CD4-positive, alpha-beta T cell treated with Interleukin-10 for 1 hour (primary cell): Measurements from ENCODE around the gene NFIX.

Experiments used
- DNase-seq: peaks from one replicate; pipeline ENCODE4 v3.0.0-alpha.2; 2020

NFIX gene

DNA sequence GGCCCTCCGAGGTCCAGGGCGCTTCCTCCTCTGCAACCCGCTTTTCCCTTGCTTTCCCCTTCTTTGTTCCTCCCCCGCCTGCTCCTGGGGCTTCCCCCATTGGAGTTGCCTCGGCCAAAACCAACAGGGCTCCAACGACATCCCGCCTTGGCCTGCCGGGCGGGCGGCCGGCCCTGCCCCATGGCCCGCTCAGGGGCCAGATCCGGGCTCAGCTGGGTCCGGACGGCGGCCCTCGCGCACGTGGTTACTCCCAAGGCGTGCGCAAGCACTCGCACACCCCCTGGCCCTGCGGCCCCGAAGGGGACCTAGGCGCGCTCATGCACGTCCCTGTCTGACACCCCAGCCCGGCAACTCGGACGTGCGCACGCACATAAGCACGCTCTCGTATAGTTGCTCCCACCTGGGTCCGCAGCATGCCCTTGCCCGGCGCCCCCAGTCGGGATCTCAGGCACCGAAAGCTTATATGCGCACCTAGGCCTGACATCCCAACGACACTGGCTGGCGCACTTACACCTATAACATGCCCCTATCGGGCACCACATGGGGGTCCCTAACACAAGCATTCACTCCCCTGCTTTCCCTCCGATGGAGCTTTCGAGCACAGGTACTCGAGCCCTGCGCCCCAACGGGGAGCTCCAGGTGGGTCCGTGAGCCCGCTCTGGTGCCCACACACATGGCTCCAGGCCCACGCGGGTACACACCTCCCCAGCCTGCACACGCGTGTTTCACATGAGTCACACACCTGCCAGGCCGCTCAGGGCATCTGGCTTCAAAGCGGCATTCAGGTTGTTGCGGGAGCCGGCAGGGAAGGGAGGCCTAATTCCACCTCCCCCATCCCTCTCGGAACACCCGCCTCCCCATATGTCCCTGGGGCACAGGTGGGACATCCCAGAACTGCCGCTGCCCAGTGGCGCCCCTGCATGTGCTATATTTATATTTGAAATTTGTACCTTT, 15.0 kb downstream of the NFIX start:
- DNase-seq = no peak

DNA sequence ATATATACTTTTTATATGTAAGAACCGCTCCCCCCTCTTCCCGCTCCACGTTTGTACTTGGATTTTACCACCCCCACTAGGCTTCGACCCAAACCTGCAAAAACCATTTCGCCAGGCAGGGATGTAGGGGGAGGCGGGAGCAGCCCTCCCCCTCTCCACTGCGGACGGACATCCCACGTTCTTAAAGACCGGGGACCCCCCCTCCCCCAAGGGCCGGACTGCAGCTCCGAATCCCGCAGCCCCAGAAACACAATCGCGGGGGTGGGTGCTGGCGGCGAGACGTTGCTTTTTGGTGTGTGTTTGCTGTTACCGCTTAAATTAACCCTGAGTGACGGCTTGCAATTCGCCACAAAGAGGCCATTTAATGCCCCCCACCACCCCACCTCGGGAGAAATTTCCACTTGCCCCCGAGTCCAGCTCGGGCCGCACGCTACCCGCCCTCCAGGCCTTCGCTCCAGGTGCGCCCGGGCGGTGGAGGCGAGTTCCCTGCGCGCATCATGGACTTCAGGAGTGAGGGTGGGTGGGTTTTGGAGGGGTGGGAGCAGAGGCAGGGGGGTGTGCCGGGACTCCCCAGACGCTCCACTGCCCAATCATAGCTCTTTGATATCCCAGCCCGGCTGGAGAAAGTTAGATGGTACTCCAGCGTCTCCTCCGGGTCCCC, 15.8 kb downstream of the NFIX start:
- no peak for DNase-seq

DNA sequence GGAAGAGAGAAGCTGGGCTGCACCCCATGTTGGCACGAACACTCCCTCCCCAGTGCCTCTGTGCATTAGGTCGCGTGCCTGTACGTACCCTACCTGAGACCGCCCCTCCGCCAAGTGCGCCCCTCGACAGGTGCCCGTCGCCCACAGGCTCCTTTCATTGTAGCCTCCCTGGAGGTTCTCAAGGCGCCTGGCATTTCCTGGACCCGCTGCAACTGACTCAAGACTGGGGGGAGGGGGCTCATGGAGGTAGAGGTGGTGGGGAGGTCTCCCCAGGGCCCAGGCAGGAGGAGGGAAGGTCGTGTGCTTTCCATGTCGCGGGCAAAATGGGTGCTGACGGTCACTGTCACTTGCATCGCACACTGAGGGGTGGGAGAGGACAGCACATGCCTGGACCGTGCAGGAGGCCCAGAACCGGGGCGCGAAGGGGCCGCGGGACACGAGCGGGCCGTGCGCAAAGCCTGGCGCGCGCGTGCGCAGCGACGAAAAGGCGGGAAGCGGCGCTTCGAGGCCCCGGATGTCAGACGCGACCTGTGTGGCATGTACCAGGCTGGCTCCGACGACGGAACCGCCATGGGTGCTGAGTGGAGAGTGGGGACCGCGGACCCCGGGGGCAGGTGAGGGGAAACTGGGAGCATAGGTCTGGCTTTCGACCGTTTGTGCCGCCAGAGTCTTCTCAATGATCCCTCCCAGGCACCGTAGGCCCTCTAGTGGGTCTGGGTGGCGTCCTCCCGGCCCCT, 16.5 kb downstream of the NFIX start:
- no peak for DNase-seq

DNA sequence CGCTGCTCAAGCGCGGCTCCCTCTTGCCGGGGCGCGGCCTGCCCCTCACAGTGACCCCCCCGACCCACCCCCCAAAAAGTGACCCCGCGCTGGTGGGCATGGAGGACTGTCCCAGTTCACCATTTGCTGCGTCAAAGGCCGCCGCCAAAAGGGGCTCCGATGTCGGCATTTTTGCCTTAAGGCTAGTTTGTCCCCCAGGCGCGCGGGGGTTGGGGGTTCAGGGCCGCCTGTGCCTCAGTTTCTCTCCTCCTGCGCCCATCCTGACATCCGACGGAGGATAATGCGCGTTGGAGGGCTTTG, 17.1 kb downstream of the NFIX start:
- DNase-seq = no peak

DNA sequence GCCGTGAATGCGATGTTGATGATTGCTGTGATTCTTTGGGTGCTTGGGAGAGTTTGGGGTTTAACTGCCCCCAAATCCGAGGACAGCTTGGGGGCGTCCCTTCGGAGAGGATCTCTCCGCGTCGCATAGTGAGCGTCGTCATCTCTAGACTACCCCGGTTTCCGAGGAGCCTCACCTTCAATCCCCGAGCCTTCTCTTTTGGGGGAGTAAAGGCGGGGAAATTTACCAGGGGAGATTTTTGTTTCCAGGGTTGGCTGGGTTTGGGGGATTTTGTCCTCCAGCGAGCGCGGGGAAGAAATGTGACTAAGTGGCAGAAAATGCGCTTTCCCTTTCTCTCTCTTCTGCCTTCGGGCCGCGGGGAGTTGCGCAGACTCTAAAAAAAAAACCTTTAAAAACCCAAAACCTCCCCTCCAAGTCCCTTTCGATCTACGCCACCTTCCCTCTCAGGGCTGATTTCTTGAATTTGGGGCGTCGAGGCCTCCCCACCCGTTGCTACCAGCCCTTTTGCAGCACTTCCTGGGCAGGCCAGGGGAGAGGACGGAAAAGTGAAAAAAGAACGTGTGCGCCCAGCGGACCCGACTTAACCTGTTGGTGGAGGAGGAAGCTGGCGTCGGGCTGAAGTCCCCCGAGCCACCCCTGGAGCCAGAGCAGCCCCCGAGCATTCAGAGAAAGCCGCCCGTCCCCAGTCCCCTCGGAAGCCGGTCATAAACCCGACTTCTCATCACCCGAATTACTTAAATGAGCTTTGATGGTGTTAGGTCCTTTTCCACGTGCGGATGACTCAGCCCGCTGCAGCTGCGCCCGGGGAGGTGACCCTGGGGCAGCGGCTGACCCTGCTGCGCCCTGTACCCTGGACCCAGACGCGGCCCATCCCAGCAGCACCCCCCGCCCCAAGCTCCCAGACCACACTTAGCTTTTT, 17.7 kb downstream of the NFIX start:
- DNase-seq = peak; percentile 31

DNA sequence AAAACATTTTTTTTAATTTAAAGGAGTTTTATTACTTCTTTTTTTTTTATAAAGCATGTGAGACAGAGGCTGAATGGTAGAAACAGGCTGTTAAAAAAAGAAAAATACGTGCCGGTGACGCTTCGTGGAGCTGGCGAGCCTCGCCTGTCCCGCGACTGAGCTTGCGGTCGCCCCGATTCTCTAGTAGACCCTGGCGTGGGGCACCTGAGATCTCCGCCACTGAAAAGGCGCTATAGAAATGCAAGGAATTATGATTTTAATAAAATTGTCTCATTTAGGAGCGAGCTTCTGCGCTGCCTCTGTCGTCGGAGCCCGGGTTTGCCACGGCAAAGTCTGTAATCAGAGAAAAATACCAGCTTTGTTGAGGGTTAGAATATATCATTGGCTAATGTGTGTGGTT, 18.4 kb downstream of the NFIX start:
- DNase-seq = no peak

DNA sequence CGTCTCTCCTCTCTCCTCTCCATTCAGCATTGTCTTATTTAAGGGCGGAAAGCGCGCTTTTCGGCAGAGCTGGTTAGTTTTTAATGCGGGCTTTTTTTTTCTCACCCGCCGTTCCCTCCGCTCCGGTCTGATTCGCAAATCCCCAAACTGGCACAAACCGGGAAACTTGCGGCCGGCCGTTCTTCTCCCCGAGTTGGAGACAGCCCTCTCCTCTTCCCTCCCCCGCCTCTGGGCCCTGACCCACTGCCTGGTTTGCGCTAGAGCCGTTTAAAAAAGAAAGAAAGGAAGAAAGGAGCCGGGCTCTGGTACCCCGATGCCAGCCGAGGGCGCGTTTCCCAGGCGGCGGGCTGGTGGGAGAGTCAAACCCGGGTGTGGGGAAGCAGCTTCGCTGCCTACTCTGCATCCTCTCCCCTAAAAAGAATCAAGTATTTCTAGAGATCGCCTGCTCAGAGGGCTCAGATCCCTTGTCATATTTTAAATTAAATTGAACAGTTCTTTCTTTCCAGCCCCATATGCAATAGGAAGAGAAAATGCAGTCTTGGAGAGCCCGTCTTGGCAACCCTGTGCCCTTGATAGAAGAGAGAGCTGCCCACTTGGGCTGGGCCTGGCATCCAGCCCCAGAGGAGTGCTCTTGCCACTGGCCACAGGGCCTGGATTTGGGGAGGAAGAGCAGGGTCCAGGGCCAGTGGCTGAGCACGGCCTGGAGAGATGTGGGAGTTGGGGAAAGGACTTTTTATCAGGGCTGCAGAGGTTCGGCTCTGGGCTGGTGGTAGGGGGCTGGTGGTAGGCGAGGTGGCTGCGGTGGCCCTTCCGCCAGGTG, 19.0 kb downstream of the NFIX start:
- no peak for DNase-seq

DNA sequence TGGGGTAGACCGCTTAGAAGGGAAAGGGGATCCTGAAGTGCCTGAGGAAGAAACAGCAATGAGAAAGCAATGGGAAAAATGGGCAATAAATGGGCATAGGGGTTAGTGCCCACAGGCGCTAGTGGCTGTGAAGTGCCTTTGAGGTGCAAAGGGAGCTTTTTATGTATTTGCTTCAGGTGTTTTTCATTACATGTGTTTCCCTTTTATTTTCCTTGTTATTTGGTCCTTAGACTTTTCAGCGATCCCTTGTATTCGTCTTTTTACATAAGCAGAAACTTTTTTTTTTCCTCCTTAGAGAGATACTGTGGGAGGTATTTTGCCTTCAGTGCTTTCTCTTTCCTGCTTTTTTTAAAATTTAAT, 19.6 kb downstream of the NFIX start:
- DNase-seq = no peak

DNA sequence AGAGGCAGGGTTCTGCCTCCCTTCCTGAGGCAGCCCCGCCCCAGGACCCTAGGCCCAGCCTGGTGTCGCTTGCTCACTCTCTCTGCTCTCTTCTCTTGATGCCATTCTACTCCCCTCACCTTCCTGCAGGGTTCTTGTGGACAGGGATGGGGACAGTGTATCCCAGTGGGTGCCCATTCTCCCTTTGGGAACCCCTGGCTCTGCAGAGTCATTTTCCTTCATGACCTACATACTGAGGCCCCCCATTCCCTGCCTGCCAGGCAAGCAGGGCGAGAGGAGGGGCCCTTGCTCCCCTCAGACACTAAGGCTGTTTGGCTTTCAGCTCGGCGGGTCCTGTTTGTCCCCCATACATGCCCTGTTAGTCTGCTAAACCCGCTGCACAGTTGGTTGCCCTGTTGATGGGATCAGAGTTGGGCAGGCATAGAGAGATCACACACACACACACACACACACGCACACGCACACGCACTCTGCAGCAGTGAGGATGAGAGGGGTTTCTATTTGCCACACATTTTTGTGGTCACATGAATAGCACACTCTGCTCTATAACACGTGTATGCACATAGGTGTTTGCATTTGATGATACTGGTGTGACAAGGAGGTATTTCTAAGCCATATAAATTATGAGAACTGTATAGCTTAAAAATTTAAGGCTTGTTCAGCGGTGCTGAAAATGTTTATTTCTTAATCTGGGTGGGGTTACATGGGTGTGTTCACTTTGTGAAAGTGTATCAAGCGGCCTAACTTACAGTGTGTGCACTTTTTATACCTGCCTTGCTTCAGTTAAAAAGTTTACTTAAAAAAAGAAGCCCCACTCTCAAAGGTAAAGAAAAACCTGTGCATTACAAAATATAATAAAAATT, 20.3 kb downstream of the NFIX start:
- DNase-seq = no peak

DNA sequence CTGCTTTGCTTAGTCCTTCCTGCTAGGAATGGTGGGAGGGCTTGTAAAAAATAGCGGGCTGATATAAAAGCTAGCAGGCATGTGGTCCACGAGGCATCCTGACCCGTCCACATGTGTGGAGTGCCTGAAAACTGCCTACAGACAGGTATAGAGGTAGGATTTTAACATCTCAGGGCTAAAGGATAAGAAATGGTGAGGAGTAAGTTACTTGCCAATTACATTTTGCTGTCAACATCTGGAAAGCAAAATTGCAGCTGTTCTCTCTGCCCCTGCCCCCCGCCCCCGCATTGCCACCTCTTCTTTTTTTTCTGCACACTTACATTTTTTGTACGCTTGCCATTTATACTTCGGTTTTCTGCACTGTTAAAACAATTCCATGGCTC, 21.0 kb downstream of the NFIX start:
- no peak for DNase-seq

DNA sequence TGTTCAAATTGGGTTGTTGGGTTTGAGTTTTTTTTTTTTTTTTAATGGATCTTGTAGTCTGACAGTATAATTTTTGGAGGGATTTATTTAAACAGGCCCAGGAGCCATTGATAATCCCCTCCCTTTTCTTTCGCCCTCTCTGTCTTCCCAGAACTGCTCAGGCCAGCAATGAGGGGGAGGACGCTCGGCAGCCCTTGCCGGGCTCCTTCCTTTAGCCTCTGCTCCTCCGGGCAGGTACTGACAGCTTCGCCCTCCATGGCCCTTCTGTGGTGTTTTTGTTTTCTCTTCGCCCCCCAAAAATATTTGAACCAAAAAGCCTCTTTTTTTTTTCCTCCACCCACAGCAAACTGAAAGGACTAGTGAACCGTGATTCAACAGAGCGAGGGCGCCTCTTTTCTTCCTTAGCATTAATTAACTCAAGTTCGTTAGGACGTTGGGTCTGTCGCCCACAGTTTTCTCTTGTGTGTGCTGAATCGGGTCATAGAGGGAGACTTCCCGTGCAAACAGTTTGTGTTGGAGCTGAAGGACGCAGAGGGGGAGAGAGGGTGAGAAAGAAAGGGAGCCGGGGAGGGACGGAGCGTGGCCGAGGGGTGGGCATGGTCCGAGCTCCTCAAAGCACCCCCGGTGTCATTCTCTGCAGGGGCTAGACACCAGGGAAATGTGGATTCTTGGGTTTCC, 21.5 kb downstream of the NFIX start:
- no peak for DNase-seq

DNA sequence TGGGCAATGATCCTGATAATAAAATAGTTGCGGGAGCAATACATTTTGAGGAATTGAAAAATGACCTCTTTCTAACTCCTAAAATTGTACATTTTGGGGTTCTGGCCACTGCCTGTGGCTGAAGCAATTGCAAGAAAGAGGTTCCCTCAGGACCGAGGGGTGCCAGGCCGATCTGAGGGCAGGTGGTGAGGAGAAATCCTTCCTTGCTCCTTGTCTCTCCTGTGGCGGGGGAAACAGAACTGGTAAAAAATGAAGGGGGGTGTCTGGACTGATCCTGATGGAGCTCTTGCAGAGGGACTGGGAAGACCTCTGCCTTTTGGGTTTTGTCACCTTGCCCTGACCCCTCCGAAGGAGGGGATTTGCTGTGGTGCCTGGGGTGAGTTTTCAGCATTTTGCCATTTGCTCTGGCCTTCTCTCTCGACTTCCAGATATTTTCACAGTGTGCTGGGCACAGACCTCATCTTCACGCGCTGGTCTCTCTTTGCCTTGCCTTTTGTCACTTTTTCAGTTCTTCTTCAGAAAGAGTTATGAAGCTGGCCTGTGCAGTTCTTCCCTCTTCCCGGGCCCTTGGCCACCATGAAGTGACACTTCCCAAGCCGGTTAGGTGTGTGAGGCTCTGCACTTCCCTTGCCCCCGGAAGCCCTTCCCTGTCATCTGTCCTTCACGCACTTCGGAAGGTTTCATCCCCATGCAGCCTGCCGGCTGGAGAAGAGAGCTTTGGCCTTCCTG, 22.2 kb downstream of the NFIX start:
- DNase-seq = no peak

DNA sequence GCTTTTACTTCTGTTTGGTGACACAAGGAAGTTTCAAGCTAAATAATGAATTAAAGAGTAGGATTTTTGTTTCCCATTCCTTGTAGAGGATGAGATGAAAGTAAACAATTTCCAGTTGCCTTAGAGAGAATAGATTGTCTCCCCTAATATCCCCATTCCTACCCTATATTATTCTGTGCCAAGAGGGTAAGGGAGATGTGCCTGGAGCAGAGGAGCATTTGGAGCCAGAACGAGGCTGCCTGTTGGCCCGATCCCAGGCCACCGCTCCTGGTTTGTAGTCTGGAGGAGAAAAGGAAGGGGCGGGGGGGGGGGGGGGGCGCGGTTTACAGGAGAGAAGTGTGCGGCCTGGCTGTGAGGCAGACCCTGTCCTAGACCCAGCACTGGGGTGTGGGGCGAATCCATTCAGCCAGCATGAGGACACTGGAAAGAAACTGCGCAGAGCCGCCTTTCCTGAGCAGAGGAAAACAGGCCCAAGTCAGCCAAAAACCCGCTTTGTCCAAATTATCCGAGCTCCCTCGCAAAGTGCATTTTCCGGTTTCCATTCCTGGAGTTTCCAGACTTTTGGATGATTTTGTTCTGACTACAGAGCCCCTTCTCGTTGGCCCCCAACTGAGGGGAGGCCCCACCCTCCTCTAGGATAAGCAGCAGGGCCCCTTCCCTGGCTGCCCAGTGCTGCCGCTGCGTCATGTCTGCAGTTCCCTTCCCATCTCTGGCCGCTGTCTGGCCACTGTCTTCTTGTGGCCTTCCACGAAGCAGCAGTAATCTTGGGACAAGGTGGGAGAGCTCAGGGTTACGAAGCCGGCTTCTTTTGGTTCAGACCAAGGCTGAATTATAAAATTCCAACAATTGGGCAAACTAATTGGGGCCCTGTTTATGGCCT, 23.0 kb downstream of the NFIX start:
- no peak for DNase-seq

DNA sequence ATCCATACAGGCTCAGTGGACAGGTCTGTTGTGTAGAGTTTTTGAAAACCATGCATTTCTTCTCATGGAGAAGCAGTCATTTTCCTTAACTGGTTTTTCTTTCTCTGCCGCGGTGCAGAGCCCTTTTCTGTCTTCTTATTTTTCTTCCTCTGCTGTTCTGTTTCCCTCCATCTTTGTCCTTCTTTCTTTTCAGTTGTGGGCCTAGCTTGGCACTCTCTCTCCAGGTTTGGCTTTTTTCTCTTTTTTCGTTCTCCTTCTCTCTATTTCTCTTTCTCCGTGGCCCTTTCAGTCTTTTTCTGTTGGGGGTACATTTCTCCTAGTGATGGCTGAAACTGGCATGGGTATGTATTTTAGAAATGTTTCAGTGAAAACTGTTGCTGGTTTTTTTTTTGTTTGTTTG, 24.1 kb downstream of the NFIX start:
- no peak for DNase-seq

DNA sequence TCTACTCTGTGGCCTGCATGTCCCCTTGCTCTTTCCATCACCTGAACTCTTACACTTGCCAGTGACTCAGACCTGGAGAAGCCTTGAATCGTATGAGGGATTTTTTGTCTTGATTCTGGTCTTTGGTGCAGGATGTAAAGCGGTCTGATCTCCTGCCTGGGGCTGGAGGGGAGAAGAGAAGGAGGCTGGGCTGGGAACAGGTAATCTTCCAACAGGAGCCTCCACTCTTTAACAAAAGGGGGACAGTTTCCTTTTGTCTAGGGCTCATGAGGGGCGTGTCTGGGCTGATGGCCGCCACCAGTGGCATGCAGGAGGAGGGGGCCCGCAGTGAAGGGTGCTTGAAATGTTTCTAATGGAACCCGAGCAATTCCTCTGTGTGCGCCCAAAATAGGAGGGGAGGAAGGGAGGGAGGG, 24.7 kb downstream of the NFIX start:
- no peak for DNase-seq

DNA sequence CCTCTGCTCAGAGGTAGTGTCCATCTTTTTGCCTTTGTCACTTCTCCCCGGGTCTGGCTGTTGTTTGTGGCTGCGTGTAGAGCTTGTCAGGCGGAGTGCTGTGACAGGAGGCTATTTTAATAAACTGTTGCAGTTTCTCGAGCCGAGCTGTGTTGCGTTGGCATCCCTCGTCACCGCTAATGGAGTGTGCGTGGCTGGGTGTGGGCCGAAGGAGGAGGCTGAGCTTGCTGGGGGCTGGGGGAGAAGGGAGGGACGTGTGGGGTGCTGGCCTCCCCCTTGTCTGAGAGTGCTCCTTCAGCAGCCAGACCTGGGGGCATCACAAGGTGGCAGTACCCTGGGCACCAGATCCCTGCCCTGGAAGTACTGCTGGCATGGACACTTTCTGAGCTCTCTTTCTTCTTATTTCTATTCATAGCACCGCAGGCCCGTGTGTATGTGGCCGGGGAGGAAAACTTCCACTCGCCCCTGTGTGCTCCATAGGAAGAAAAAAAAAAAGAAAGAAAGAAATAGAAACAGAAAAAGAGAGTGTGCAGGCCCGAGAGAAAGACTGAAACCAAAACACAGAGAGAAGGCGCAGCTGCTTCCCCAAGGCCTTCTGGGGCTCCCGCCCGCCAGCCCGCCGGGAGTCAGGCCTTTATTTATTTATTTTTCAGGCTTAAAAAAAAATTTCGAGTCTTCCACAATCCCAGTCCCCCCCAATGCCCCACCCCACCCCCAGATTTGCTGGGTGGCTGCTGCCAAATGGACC, 27.0 kb downstream of the NFIX start:
- DNase-seq = no peak

DNA sequence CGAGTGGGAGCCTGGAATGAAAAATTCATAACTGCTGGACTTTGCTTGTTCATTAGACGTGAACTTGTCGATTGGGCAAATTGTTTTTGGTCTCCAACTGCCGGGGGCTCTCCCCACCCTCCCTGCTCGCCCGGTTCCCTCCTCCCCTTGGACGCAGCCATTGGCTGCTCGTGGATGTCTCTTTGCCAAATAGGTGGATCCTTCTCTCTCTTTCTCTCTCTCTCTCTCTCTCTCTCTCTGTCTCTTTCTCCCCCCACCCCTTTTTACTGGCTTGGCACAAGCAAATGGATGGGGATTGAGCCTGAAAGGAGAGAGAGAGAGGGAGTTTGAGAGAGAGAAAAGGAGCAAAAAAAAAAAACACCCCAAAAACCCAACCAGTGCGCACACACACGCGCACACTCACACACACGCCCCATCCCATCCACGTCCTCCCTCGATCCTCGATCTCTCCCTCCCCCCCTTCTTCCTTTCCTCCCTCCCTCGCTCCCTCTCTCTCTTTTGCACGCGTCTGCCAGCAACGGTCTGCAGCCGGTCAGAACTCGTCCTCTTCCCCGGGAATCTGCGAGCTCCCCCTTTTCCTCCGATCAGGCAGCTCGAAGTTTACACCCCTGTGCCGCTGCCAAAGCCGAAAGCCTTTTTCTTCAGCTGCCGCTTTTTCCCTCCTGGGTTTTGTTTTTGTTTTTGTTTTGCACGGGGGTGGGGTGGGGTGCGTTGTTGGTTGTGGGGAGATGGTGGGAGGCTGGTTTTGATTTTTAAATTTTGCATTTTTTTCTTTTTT, 27.8 kb downstream of the NFIX start:
- no peak for DNase-seq
